ENCODE data around the gene PDGFRB. TPM values are rescaled to one million over a fixed set of nuclear protein-coding genes. Genes with fewer than 3 reads are reported as not detected.

The PDGFRB gene
- total and polyA plus RNA-seq, 9 of the 15 experiments (the other 6 are each of a cell fraction or from before 2014, with no cell fraction given): 0.01 to 1.5 (median 0.09) TPM; not detected in 3

GRCh38 chr5:150109921-150110320, 45.7 kb downstream of the PDGFRB start (continued):
- peak; percentile 97 for TF ChIP-seq ZEB2 (IDR thresholded peaks at IDR 0.05)
- TF ChIP-seq TAL1 (IDR thresholded peaks at IDR 0.05): peak; percentile 52
- TF ChIP-seq NR4A1 (CRISPR knock-in tag; IDR thresholded peaks at IDR 0.05): no peak
- TF ChIP-seq NR4A1 (tag; IDR thresholded peaks at IDR 0.05): no peak
- TF ChIP-seq SMARCA5 (IDR thresholded peaks at IDR 0.05): no peak

GRCh38 chr5:150108711-150109514, 46.7 kb downstream of the PDGFRB start:
- Histone ChIP-seq H3K9me1 (ENCODE audit: control insufficient read depth, insufficient read depth, low read length) (no peaks in the 10 kb centered on the region), H3K4me2 (ENCODE audit: insufficient read depth, low read length) (no peak overlapping the region), H3K27me3 (ENCODE audit: control insufficient read depth in 2 of 2, insufficient read depth in 2 of 2, low read length in 2 of 2) (0 out of 5 replicates have a peak, but pooled peaks cover 0 to 4% of the 10 kb centered on the region in 2 experiments), H2AFZ (ENCODE audit: low read depth, low read length) (no peak overlapping the region), H3K36me3 (ENCODE audit: control insufficient read depth, insufficient read depth, low read length) (no peaks in the 10 kb centered on the region), H3K9ac (ENCODE audit: insufficient read depth in 1 of 2, low read depth in 2 of 2, low read length in 2 of 2) (no peak overlapping the region), H3K4me3 (no peak overlapping the region), H3K9me3 (replicated peaks; ENCODE audit: control insufficient read depth, insufficient read depth, low read depth, low read length) (no peaks in the 10 kb centered on the region), H3K4me1 (replicated peaks in 1 of 2; ENCODE audit: control insufficient read depth in 2 of 2, insufficient read depth in 2 of 2, low read length in 2 of 2) (peaks cover 0 to 12% of the 10 kb centered on the region in 2 experiments; a peak in 3 of 5 replicates), H3K79me2 (ENCODE audit: control insufficient read depth, insufficient read depth, low read length) (no peaks in the 10 kb centered on the region), H3K27ac (ENCODE audit: extremely low read depth, low read depth, low read length) (no peak overlapping the region), H4K20me1 (replicated peaks; ENCODE audit: control insufficient read depth, insufficient read depth, low read length) (peaks cover 4% of the 10 kb centered on the region; the same call in 1 of the 2 replicates)
- FAIRE-seq (no peak), ATAC-seq (no peak; the same call in none of the 3 replicates), DNase-seq (ENCODE audit: extremely low read depth in 1 of 4, low spot score in 3 of 4) (peak in 1 of 4 experiments; percentile 14)
- 17% methylated on average over 9 of the region's 11 CpGs for WGBS (ENCODE audit: insufficient coverage, low coverage, missing lambda C conversion rate)
- no TSS peak for BruUV-seq (replicated peaks)
- CTCF ChIA-PET (ENCODE audit: low intra/inter-chr PET ratio): no interaction called here
- POLR2A ChIA-PET: interaction anchor here (1.4 to 1.5 kb wide), 2 partner anchors 12 to 19 kb away, joined by 3 read pairs; no protein-coding TSS in a partner anchor
- in situ Hi-C loops (cut with MboI): no loop called here
- no peak for TF ChIP-seq ARNT (IDR thresholded peaks at IDR 0.05)
- TF ChIP-seq ETV1 (tag; conservative IDR thresholded peaks at IDR 0.05; ENCODE audit: low read depth): no peak
- intact Hi-C loops (cut with micrococcal nuclease): loop anchor here (10.0 kb wide), 1 partner anchor 806 kb away; no protein-coding TSS in a partner anchor
